Cardiac septum (tissue), 1 donor: ENCODE data around the gene RIOK2. TPM values are rescaled to one million over a fixed set of nuclear protein-coding genes. Genes with fewer than 3 reads are reported as not detected.
A peak's percentile ranks its signal among the peaks of the same experiment; 100 is the strongest.

Experiments
- DNase-seq: peaks from one replicate; pipeline ENCODE4 v3.0.0-alpha.2; 2020; ENCODE audit warnings: low spot score
- intact Hi-C: fragments of 100-400 bp; cut with DNase I; formaldehyde crosslinking; loops from one replicate; pipeline ENCODE4 v1.14.0; 2022
- total RNA-seq: library from RNA; stranded (reverse); fragmentation: NEBNext Ultra II Directional; extraction: Animal tissue kit (Norgen Biotek cat#: 25700); gene quantifications from one replicate; pipeline ENCODE4 v1.2.1, GENCODE V29; 2021
- donor health status: DM: no; HTN: no; CAD: no.

RIOK2 gene
- total RNA-seq, 1 donor from 2014 or later = 19.2 TPM

- intact Hi-C loops = no loop called here
- no peak for DNase-seq
Measured at GRCh38 chr5:97135868-97136267, 47.2 kb downstream of the RIOK2 start.

GRCh38 chr5:97134634-97135033, 48.4 kb downstream of the RIOK2 start:
- no peak for DNase-seq
- intact Hi-C loops = no loop called here

- intact Hi-C loops = no loop called here
- no peak for DNase-seq
Measured at GRCh38 chr5:97133101-97133500, 49.9 kb downstream of the RIOK2 start.

GRCh38 chr5:97131921-97132320, 51.1 kb downstream of the RIOK2 start:
- DNase-seq = no peak
- intact Hi-C loops = no loop called here

- intact Hi-C loops = no loop called here
- DNase-seq = no peak
Measured at GRCh38 chr5:97131139-97131710, 51.8 kb downstream of the RIOK2 start.

- intact Hi-C loops = no loop called here
- no peak for DNase-seq
Measured at GRCh38 chr5:97127727-97128126, 55.3 kb downstream of the RIOK2 start.

GRCh38 chr5:97125125-97125683, 57.8 kb downstream of the RIOK2 start:
- no peak for DNase-seq
- intact Hi-C loops = no loop called here

GRCh38 chr5:97124335-97124734, 58.7 kb downstream of the RIOK2 start:
- intact Hi-C loops = no loop called here
- no peak for DNase-seq

GRCh38 chr5:97121848-97122247, 61.2 kb downstream of the RIOK2 start:
- intact Hi-C loops = no loop called here
- DNase-seq = no peak

GRCh38 chr5:97120195-97120594, 62.9 kb downstream of the RIOK2 start:
- intact Hi-C loops = no loop called here
- DNase-seq = no peak

GRCh38 chr5:97119007-97119390, 64.0 kb downstream of the RIOK2 start:
- no peak for DNase-seq
- intact Hi-C loops = no loop called here

- intact Hi-C loops = no loop called here
- no peak for DNase-seq
Measured at GRCh38 chr5:97118261-97119006, 64.6 kb downstream of the RIOK2 start.

- intact Hi-C loops = no loop called here
Measured at GRCh38 chr5:97115932-97116331, 67.1 kb downstream of the RIOK2 start.

GRCh38 chr5:97112230-97112629, 70.8 kb downstream of the RIOK2 start:
- DNase-seq = no peak
- intact Hi-C loops = no loop called here

More at GRCh38 chr5:97115932-97116331, 67.1 kb downstream of the RIOK2 start:
- peak; percentile 83 for DNase-seq

- intact Hi-C loops = no loop called here
- DNase-seq = no peak
Measured at GRCh38 chr5:97111616-97112015, 71.4 kb downstream of the RIOK2 start.

GRCh38 chr5:97111004-97111403, 72.0 kb downstream of the RIOK2 start:
- intact Hi-C loops = no loop called here
- DNase-seq = no peak

Other genes with a start within 250 kb of the RIOK2 start
- gene LNPEP, start 247.2 kb downstream of the RIOK2 start, total RNA-seq = 61.4 TPM
- gene LIX1, start 40.6 kb downstream of the RIOK2 start, total RNA-seq = not detected